ENCODE data around the gene MEG3. TPM values are rescaled to one million over a fixed set of nuclear protein-coding genes. Genes with fewer than 3 reads are reported as not detected.

The MEG3 gene
- total and polyA plus RNA-seq, 9 of the 15 experiments (the other 6 are each of a cell fraction or from before 2014, with no cell fraction given), result 0.10 to 5.3 (median 1.0) TPM; not detected in 1

DNA sequence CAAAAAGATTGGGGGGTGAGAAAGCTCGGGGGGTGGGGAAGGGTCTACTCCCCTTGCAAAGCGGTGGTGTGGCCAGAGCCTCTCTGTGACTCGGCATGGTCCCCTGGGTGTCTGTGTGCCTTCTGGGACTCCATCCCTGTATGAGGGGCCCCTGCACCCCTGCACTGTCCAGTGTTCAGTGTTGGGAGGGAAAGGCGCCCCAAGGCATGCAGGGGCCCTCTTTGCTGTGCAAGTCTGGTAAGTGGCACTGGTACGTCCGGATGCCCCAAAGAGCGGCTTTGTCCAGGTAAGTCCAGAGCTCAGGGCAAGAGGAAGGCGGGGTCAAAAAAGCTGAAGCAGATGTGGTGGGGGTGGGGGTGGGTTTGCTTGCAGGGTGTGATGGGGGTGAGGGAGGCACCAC, 53.9 kb downstream of the MEG3 start:
- ATAC-seq (no peak), DNase-seq (ENCODE audit: extremely low read depth in 1 of 4, low spot score in 3 of 4) (no peak), FAIRE-seq (no peak)
- Histone ChIP-seq H3K27me3 (ENCODE audit: control insufficient read depth in 2 of 2, insufficient read depth in 2 of 2, low read length in 2 of 2) (peaks cover 0 to 31% of the 10 kb centered on the region in 2 experiments; a peak in 2 of 5 replicates), H3K4me2 (ENCODE audit: insufficient read depth, low read length) (no peak overlapping the region), H3K4me1 (replicated peaks in 1 of 2; ENCODE audit: control insufficient read depth in 2 of 2, insufficient read depth in 2 of 2, low read length in 2 of 2) (peaks cover 0 to 7% of the 10 kb centered on the region in 2 experiments; a peak in 2 of 5 replicates), H3K9me1 (ENCODE audit: control insufficient read depth, insufficient read depth, low read length) (no peaks in the 10 kb centered on the region), H3K9ac (ENCODE audit: insufficient read depth in 1 of 2, low read depth in 2 of 2, low read length in 2 of 2) (no peak overlapping the region), H3K4me3 (no peak overlapping the region), H3K9me3 (replicated peaks; ENCODE audit: control insufficient read depth, insufficient read depth, low read depth, low read length) (no peaks in the 10 kb centered on the region), H3K36me3 (ENCODE audit: control insufficient read depth, insufficient read depth, low read length) (no peaks in the 10 kb centered on the region), H2AFZ (ENCODE audit: low read depth, low read length) (no peak overlapping the region), H4K20me1 (replicated peaks; ENCODE audit: control insufficient read depth, insufficient read depth, low read length) (no peaks in the 10 kb centered on the region), H3K79me2 (ENCODE audit: control insufficient read depth, insufficient read depth, low read length) (no peaks in the 10 kb centered on the region), H3K27ac (ENCODE audit: extremely low read depth, low read depth, low read length) (no peak overlapping the region)
- in situ Hi-C loops (cut with MboI), result no loop called here
- ChIA-PET POLR2A (no interaction called here), CTCF (ENCODE audit: low intra/inter-chr PET ratio) (no interaction called here)
- intact Hi-C loops (cut with micrococcal nuclease), result no loop called here
- TF ChIP-seq CSDE1 (IDR thresholded peaks at IDR 0.05) (no peak), NELFE (IDR thresholded peaks at IDR 0.05; ENCODE audit: insufficient read depth, insufficient read length) (no peak), POU5F1 (IDR thresholded peaks at IDR 0.05; ENCODE audit: borderline replicate concordance, low read depth, low read length, partially characterized antibody) (no peak), FOSL1 (tag; conservative IDR thresholded peaks at IDR 0.05) (no peak), ZNF644 (tag; IDR thresholded peaks at IDR 0.05; ENCODE audit: low read depth) (no peak), BRD9 (IDR thresholded peaks at IDR 0.05; ENCODE audit: low read depth, partially characterized antibody) (no peak), SAP30 (IDR thresholded peaks at IDR 0.05; ENCODE audit: borderline replicate concordance, insufficient read depth, low read depth, low read length, poor library complexity, severe bottlenecking) (no peak), ZNF436 (CRISPR knock-in tag; IDR thresholded peaks at IDR 0.05) (no peak), BRF1 (IDR thresholded peaks at IDR 0.05; ENCODE audit: borderline replicate concordance, extremely low read depth, insufficient read length) (no peak), DDX20 (tag; IDR thresholded peaks at IDR 0.05; ENCODE audit: low read depth) (no peak), JUN (IDR thresholded peaks at IDR 0.05; ENCODE audit: borderline replicate concordance, low read depth, low read length) (no peak), JUN (CRISPR knock-in tag; IDR thresholded peaks at IDR 0.05; ENCODE audit: borderline replicate concordance) (no peak), MCM5 (IDR thresholded peaks at IDR 0.05; ENCODE audit: low read depth) (no peak)
- TF ChIP-seq, protein P1, sequence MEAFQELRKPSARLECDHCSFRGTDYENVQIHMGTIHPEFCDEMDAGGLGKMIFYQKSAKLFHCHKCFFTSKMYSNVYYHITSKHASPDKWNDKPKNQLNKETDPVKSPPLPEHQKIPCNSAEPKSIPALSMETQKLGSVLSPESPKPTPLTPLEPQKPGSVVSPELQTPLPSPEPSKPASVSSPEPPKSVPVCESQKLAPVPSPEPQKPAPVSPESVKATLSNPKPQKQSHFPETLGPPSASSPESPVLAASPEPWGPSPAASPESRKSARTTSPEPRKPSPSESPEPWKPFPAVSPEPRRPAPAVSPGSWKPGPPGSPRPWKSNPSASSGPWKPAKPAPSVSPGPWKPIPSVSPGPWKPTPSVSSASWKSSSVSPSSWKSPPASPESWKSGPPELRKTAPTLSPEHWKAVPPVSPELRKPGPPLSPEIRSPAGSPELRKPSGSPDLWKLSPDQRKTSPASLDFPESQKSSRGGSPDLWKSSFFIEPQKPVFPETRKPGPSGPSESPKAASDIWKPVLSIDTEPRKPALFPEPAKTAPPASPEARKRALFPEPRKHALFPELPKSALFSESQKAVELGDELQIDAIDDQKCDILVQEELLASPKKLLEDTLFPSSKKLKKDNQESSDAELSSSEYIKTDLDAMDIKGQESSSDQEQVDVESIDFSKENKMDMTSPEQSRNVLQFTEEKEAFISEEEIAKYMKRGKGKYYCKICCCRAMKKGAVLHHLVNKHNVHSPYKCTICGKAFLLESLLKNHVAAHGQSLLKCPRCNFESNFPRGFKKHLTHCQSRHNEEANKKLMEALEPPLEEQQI (IDR thresholded peaks at IDR 0.05), result no peak
- BruUV-seq (replicated peaks), result no TSS peak
- 17% methylated on average over 3 of the region's 8 CpGs for WGBS (ENCODE audit: insufficient coverage, low coverage, missing lambda C conversion rate)

Measured in K562 (cell line).